Measurements from ENCODE around the gene ACP2.

Gene ACP2

GRCh38 chr11:47241841-47242301 lies 6.7 kb downstream of the ACP2 start:
- Mint-ChIP-seq H3K36me3 (ENCODE audit: low read depth) (peaks cover 97% of the 10 kb centered on the region), H3K27ac (peak overlapping the region; percentile 82), H3K4me3 (no peak overlapping the region), H3K4me1 (ENCODE audit: low read depth) (peaks cover 12% of the 10 kb centered on the region), H3K27me3 (no peaks in the 10 kb centered on the region), H3K9me3 (no peaks in the 10 kb centered on the region)
- no peak for DNase-seq

GRCh38 chr11:47239852-47240251 lies 8.8 kb downstream of the ACP2 start:
- Mint-ChIP-seq H3K27ac (peak overlapping the region; percentile 45), H3K9me3 (no peaks in the 10 kb centered on the region), H3K27me3 (no peaks in the 10 kb centered on the region), H3K36me3 (ENCODE audit: low read depth) (peaks cover 97% of the 10 kb centered on the region), H3K4me1 (ENCODE audit: low read depth) (peaks cover 23% of the 10 kb centered on the region), H3K4me3 (no peak overlapping the region)
- no peak for DNase-seq

DNA sequence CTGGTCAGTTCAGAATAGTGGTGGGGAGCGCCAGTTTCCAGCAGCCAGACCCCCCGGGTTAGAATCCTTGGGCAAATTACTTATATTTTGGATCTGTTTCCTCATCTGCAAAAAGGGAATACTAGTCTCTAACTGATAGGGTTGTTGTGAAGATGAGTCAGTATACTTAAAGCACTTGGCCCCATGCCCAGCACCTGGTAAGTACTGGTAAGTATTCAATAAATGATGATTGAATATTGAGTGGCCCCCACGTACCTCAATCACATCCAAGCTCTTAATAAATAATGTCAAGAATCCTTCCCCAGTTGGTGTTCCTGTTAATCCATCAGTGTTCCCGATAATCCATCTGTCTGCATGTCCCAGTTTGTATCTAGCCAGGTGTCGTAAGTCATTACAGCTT lies 12.1 kb downstream of the ACP2 start:
- no peak overlapping the region for H3K4me3 Mint-ChIP-seq
- peaks cover 91% of the 10 kb centered on the region for H3K36me3 Mint-ChIP-seq (ENCODE audit: low read depth)
- peaks cover 32% of the 10 kb centered on the region for H3K4me1 Mint-ChIP-seq (ENCODE audit: low read depth)
- H3K27me3 Mint-ChIP-seq = no peaks in the 10 kb centered on the region
- peak overlapping the region; percentile 66 for H3K27ac Mint-ChIP-seq
- no peak for DNase-seq
- H3K9me3 Mint-ChIP-seq = no peaks in the 10 kb centered on the region

DNA sequence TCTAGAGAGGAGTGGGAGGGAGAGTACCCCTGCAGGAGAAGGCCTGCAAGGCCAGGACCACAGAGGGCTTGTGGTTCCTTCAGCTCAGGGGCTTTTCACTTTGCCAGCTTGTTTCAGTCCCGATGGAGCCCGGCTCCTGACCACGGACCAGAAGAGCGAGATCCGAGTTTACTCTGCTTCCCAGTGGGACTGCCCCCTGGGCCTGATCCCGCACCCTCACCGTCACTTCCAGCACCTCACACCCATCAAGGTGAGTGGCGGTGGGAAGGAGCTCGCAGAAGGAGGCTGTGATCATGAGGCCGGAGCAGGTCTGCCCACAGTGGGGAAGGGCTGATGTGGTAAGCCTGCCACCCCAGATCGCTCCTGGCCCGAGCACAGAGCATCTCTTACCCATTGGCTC lies 13.5 kb downstream of the ACP2 start:
- H3K27ac Mint-ChIP-seq = peak overlapping the region; percentile 89

GRCh38 chr11:47234669-47235100 lies 13.9 kb downstream of the ACP2 start:
- H3K9me3 Mint-ChIP-seq = no peaks in the 10 kb centered on the region
- H3K36me3 Mint-ChIP-seq (ENCODE audit: low read depth) = peaks cover 90% of the 10 kb centered on the region
- peak; percentile 55 for DNase-seq
- H3K27me3 Mint-ChIP-seq = no peaks in the 10 kb centered on the region
- peak overlapping the region; percentile 24 for H3K4me3 Mint-ChIP-seq
- peak overlapping the region; percentile 89 for H3K27ac Mint-ChIP-seq
- peaks cover 32% of the 10 kb centered on the region for H3K4me1 Mint-ChIP-seq (ENCODE audit: low read depth)

More for the DNA sequence above, 13.5 kb downstream of the ACP2 start:
- DNase-seq = no peak
- no peaks in the 10 kb centered on the region for H3K27me3 Mint-ChIP-seq
- H3K36me3 Mint-ChIP-seq (ENCODE audit: low read depth) = peaks cover 90% of the 10 kb centered on the region
- no peak overlapping the region for H3K4me3 Mint-ChIP-seq
- H3K4me1 Mint-ChIP-seq (ENCODE audit: low read depth) = peaks cover 32% of the 10 kb centered on the region
- H3K9me3 Mint-ChIP-seq = no peaks in the 10 kb centered on the region

- Mint-ChIP-seq H3K27me3 (no peaks in the 10 kb centered on the region), H3K4me3 (peak overlapping the region; percentile 24), H3K9me3 (no peaks in the 10 kb centered on the region), H3K4me1 (ENCODE audit: low read depth) (peaks cover 32% of the 10 kb centered on the region), H3K36me3 (ENCODE audit: low read depth) (peaks cover 89% of the 10 kb centered on the region), H3K27ac (peak overlapping the region; percentile 89)
- DNase-seq = no peak
Observed at GRCh38 chr11:47233989-47234668, 14.5 kb downstream of the ACP2 start.

DNA sequence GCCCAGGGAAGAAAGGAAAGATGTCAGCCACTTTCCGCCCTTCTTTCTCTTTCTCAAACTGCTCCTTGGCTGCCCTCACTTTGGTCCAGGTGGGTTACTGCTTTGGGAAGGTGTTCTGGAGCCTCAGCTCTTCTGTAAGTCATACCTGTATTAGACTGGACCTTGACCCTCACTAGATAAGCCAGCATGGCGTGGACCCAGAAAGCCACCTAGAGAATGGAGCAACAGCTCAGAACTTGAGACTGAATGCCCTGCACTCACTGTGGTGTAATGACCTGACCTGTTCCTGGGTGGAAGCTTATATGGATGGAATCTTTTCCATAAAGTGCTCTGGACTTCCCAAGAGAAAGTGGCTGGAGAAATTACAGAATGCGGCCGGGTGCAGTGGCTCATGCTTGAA lies 15.6 kb downstream of the ACP2 start:
- H3K4me3 Mint-ChIP-seq = no peak overlapping the region
- H3K9me3 Mint-ChIP-seq = no peaks in the 10 kb centered on the region
- no peaks in the 10 kb centered on the region for H3K27me3 Mint-ChIP-seq
- peaks cover 32% of the 10 kb centered on the region for H3K4me1 Mint-ChIP-seq (ENCODE audit: low read depth)
- no peak for DNase-seq
- peaks cover 89% of the 10 kb centered on the region for H3K36me3 Mint-ChIP-seq (ENCODE audit: low read depth)
- H3K27ac Mint-ChIP-seq = peak overlapping the region; percentile 37

GRCh38 chr11:47229161-47229560 lies 19.5 kb downstream of the ACP2 start:
- Mint-ChIP-seq H3K36me3 (ENCODE audit: low read depth) (peaks cover 88% of the 10 kb centered on the region), H3K4me1 (ENCODE audit: low read depth) (peaks cover 34% of the 10 kb centered on the region), H3K4me3 (no peak overlapping the region), H3K27ac (peak overlapping the region; percentile 5), H3K9me3 (no peaks in the 10 kb centered on the region), H3K27me3 (no peaks in the 10 kb centered on the region)
- DNase-seq = no peak

DNA sequence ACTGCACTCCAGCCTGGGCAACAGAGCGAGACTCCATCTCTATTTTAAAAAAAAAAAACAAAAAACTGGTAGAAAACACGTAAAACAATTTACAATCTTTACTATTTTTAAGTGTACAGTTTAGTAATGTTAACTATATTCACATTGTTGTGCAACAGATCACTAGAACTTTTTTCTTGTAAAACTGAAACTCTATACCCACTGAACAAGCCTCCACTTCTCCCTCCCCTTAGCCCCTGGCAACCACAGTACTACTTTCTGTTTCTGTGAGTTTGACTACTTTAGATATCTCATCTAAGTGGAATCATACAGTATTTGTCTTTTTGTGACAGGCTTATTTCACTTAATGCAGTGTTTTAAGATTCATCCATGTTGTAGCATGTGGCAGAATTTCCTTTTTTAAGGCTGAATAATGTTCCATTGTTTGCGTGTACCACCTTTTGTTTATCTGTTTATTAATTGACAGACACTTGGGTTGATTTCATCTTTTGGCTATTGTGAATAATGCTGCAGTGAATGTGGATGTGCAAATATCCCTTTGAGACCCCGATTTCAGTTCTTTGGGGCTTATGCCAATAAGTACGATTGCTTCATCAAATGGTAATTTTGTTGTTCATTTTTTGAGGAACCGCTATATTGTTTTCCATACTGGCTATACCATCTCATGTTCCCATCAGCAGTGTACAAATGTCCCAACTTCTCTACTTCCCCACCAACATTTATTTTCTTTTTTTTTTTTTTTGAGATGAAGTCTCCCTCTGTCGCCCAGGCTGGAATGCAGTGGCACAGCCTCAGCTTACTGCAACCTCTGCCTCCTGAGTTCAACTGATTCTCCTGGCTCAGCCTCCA lies 22.8 kb downstream of the ACP2 start:
- DNase-seq = no peak
- Mint-ChIP-seq H3K4me1 (ENCODE audit: low read depth) (peaks cover 33% of the 10 kb centered on the region), H3K4me3 (peak overlapping the region; percentile 55), H3K36me3 (ENCODE audit: low read depth) (peaks cover 84% of the 10 kb centered on the region), H3K9me3 (no peaks in the 10 kb centered on the region), H3K27ac (peak overlapping the region; percentile 91), H3K27me3 (no peaks in the 10 kb centered on the region)

DNA sequence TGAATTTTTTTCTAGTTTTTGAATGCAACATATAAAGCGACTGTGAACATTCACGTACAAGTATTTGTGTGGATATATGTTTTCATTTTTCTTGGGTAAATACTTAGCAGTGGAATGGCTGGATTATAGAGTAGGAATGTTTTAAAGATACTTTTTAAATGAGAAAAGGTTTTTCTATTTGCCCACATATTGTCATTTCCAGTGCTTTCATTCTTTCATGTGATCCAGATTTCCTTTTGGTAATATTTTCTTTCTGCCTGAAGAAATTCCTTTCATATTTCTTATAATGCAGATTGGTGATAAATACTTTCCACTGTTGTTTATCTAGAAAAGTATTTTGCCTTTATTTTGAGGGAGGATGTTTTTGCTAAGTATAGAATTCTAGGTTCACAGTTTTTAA lies 25.9 kb downstream of the ACP2 start:
- peaks cover 55% of the 10 kb centered on the region for H3K4me1 Mint-ChIP-seq (ENCODE audit: low read depth)
- no peak overlapping the region for H3K4me3 Mint-ChIP-seq
- H3K36me3 Mint-ChIP-seq (ENCODE audit: low read depth) = peaks cover 84% of the 10 kb centered on the region
- H3K27me3 Mint-ChIP-seq = no peaks in the 10 kb centered on the region
- H3K9me3 Mint-ChIP-seq = no peaks in the 10 kb centered on the region
- H3K27ac Mint-ChIP-seq = peak overlapping the region; percentile 57
- no peak for DNase-seq

DNA sequence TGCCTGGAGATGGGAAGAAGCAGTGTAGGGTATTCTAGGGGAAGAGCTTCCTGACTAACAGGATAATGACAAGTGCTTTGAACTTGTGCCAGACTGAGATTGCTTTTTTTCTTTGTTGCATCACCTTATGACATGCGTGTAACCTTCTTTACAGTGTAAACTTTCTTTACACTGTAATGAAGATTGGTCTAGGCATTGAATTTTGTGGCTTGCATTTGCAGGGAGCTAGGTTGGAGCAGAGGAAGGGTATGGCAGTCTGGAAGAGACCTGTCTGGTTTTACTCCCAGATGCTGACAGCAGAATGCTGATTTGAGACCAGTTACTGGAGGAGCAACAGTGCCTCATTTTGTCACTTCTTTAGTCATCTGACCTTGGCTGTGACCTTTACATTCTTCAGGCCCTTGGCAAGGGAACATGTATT lies 28.2 kb downstream of the ACP2 start:
- Mint-ChIP-seq H3K4me1 (ENCODE audit: low read depth) (peaks cover 56% of the 10 kb centered on the region), H3K9me3 (no peaks in the 10 kb centered on the region), H3K27ac (peak overlapping the region; percentile 88), H3K36me3 (ENCODE audit: low read depth) (peaks cover 83% of the 10 kb centered on the region), H3K4me3 (no peak overlapping the region), H3K27me3 (no peaks in the 10 kb centered on the region)
- DNase-seq = no peak

GRCh38 chr11:47216121-47216798 lies 32.4 kb downstream of the ACP2 start:
- H3K4me3 Mint-ChIP-seq = peak overlapping the region; percentile 97
- H3K9me3 Mint-ChIP-seq = no peaks in the 10 kb centered on the region
- peak overlapping the region; percentile 100 for H3K27ac Mint-ChIP-seq
- DNase-seq = peak; percentile 82
- H3K27me3 Mint-ChIP-seq = no peaks in the 10 kb centered on the region
- H3K36me3 Mint-ChIP-seq (ENCODE audit: low read depth) = peaks cover 62% of the 10 kb centered on the region
- H3K4me1 Mint-ChIP-seq (ENCODE audit: low read depth) = peaks cover 50% of the 10 kb centered on the region

DNA sequence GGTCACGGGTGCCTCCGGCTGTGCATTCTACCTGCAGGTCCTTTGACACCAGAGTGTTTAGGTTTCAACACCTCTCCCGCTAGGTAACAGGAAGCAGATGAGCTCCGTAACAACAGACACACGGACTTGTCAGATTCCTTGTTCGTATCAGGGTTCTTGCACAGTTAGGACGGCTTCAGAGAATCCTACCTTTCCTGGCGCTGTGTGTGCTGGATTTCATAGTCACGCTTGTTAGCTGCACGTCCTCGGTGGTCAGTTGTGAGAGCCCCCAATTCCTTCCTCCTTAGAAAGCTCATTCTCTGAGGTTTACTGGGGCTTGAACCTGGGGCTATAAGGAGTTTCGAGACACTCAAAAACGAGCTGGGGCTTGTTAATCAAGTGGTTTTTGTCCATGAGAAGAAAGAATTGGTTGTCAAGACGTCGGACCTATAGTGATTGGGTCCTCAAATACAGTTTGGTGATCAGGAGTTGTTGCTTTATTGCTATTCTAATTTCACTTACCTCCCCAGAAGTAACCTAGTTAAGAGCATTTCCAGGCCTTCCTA lies 33.2 kb downstream of the ACP2 start:
- peaks cover 56% of the 10 kb centered on the region for H3K36me3 Mint-ChIP-seq (ENCODE audit: low read depth)
- H3K4me1 Mint-ChIP-seq (ENCODE audit: low read depth) = peaks cover 48% of the 10 kb centered on the region
- no peaks in the 10 kb centered on the region for H3K9me3 Mint-ChIP-seq
- H3K4me3 Mint-ChIP-seq = peak overlapping the region; percentile 97
- H3K27me3 Mint-ChIP-seq = no peaks in the 10 kb centered on the region
- peak overlapping the region; percentile 100 for H3K27ac Mint-ChIP-seq
- no peak for DNase-seq

- H3K27ac Mint-ChIP-seq = peak overlapping the region; percentile 100
- no peaks in the 10 kb centered on the region for H3K27me3 Mint-ChIP-seq
- peaks cover 43% of the 10 kb centered on the region for H3K36me3 Mint-ChIP-seq (ENCODE audit: low read depth)
- peak overlapping the region; percentile 97 for H3K4me3 Mint-ChIP-seq
- peak; percentile 87 for DNase-seq
- peaks cover 40% of the 10 kb centered on the region for H3K4me1 Mint-ChIP-seq (ENCODE audit: low read depth)
- no peaks in the 10 kb centered on the region for H3K9me3 Mint-ChIP-seq
Observed at GRCh38 chr11:47213950-47214565, 34.6 kb downstream of the ACP2 start.
